DMS53 treated with DMSO at 0.1 percent for 48 hours (cell line): Measurements from ENCODE around the gene TEKT3.

Experiments
- DNase-seq: peaks from one replicate; lab custom pipeline; 2025; ENCODE audit not compliant: unreplicated experiment; lab: John Stamatoyannopoulos, UW

TEKT3 gene

GRCh38 chr17:15267996-15268395 is 73.4 kb downstream of the TEKT3 start:
- DNase-seq = no peak

- no peak for DNase-seq
Observed at GRCh38 chr17:15266325-15267125, 74.9 kb downstream of the TEKT3 start.

- no peak for DNase-seq
Observed at GRCh38 chr17:15265131-15265530, 76.3 kb downstream of the TEKT3 start, which contains the start of gene PMP22. Gene PMP22, minus strand, starts transcription at chr17:15265326. Its CDS starts 4,599 bp downstream, at chr17:15260727.

GRCh38 chr17:15264542-15264941 is 76.9 kb downstream of the TEKT3 start:
- DNase-seq = no peak

- DNase-seq = no peak
Observed at GRCh38 chr17:15263680-15264079, 77.7 kb downstream of the TEKT3 start.

- no peak for DNase-seq
Observed at GRCh38 chr17:15263206-15263579, 78.2 kb downstream of the TEKT3 start.

- DNase-seq = no peak
Observed at GRCh38 chr17:15262291-15263205, 78.8 kb downstream of the TEKT3 start.

- DNase-seq = no peak
Observed at GRCh38 chr17:15261802-15262290, 79.6 kb downstream of the TEKT3 start.

GRCh38 chr17:15261258-15261801 is 80.1 kb downstream of the TEKT3 start:
- DNase-seq = no peak

GRCh38 chr17:15260376-15261257 is 80.8 kb downstream of the TEKT3 start:
- no peak for DNase-seq

- no peak for DNase-seq
Observed at GRCh38 chr17:15257796-15258512, 83.4 kb downstream of the TEKT3 start.

- no peak for DNase-seq
Observed at GRCh38 chr17:15257258-15257788, 84.1 kb downstream of the TEKT3 start.

- DNase-seq = no peak
Observed at GRCh38 chr17:15256689-15257088, 84.7 kb downstream of the TEKT3 start.

GRCh38 chr17:15255713-15256454 is 85.5 kb downstream of the TEKT3 start:
- DNase-seq = no peak
